GM12874 (cell line): Measurements from ENCODE around the gene NASP.

Experiments
- CTCF ChIP-seq: IDR thresholded peaks from 2 replicates; pipeline ENCODE4 v1.5.1; 2011; ENCODE audit warnings: low read depth, mild to moderate bottlenecking, control low read depth, low read length, moderate library complexity; ENCODE audit not compliant: insufficient read depth

NASP gene

GRCh38 chr1:45557422-45557944 is 26.4 kb upstream of the NASP start:
- TF ChIP-seq CTCF = no peak

DNA sequence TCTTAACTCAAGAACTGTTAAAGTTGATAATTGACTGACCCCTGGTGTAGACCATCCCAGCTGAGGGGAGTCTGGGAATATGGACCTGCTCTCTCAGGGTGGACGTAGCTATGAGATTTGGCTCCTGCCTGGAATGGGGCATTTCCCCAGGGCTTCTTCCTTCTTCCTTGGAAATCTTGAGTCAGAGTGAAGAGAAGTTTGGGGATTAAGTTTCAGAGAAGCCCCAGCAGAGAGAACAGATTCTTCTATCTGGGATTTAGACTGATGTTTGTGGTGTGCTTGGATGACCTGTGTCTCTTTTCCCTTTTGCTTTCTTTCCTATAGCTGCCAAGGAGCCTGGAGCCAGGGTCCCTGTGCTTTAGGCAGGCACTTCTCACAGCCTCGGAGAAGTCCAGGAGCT is 20.0 kb upstream of the NASP start:
- no peak for TF ChIP-seq CTCF

DNA sequence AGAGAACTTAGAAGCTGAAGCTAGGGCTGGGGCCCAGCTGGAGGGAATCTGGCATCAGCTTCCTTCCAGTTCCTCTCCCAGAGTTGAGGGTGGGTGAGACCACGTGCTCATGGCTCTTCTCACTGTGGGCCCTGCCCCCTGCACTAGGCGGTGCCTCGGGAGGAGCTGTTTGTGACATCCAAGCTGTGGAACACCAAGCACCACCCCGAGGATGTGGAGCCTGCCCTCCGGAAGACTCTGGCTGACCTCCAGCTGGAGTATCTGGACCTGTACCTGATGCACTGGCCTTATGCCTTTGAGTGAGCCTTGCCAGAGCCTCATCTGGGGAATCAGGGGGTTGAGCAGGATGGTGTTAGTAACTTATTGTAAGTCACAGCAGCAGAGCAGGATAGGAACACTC is 17.1 kb upstream of the NASP start:
- no peak for TF ChIP-seq CTCF

DNA sequence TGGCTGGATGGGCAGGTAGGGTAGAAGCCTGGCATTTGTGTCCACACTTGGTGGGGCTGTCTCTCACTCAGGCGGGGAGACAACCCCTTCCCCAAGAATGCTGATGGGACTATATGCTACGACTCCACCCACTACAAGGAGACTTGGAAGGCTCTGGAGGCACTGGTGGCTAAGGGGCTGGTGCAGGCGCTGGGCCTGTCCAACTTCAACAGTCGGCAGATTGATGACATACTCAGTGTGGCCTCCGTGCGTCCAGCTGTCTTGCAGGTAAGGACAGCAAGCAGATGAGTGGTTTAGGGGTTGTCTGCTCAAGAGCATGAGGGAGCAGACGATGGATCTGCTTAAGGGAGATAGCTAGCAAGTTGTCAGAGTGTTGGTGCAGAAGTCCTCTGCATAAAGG is 15.9 kb upstream of the NASP start:
- no peak for TF ChIP-seq CTCF

- TF ChIP-seq CTCF = no peak
These were observed 15.4 kb upstream of the NASP start for GRCh38 chr1:45568421-45568820.

- no peak for TF ChIP-seq CTCF
These were observed 14.3 kb upstream of the NASP start for GRCh38 chr1:45569571-45569961.

DNA sequence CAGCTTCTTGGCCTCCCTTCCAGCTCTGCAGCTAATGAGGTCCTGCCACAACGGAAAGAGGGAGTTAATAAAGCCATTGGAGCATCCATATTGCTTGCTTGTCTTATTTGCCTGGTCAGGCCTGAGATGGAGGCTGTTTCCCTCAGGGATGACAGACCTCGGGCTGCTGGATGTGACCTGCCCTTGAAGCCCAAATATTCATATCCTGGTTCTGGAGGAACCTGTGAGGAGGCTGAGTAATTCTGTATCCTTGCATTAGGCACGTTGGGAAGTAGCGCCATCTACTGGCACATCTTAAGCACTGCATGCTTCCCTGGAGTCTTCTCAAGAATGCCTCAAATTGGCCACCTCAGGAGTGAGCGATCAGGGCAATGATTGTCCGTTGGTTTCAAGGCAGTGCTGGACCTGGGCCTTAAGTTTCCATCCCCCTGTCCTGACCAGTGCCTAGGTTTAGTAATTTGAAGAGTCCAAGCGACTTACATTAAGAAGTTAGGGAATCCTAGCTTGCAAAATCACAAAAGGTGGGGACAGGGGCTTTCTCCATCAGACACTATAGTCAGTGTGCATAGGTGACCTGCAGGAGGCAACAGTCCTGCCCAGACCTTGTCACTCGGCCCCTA is 13.8 kb upstream of the NASP start:
- TF ChIP-seq CTCF = peak; percentile 95

GRCh38 chr1:45570631-45571030 is 13.2 kb upstream of the NASP start:
- TF ChIP-seq CTCF = no peak
